SW 1271 (cell line): Measurements from ENCODE around the gene MPPED1.

ENCODE experiments used
- DNase-seq, 2 experiments: peaks; one replicate each; lab custom pipeline; 2025; lab: John Stamatoyannopoulos, UW

The MPPED1 gene

GRCh38 chr22:43498856-43499253 lies 87.0 kb downstream of the MPPED1 start:
- DNase-seq, result no peak

- DNase-seq, result no peak
These were observed 89.3 kb downstream of the MPPED1 start for GRCh38 chr22:43500792-43501785.

DNA sequence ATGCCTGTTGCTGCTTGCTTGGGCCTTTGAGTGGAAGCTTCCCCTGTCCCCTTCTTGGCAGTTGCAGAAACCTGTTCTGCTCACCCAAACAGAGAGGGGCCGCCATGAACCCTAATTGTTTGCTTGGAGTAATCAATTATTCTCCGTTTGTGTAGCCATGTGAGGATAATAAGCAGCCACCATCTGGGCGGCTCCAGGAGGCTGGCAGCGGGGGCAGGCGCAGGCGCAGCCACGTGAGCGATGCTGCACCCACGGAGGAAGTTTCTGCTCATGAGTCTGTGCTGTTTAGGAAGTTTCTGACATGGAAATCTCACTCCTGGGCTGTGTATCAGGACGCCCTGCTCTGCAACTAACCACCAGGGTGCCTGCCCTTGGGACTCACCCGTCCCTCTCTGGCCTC lies 90.1 kb downstream of the MPPED1 start:
- no peak for DNase-seq

DNA sequence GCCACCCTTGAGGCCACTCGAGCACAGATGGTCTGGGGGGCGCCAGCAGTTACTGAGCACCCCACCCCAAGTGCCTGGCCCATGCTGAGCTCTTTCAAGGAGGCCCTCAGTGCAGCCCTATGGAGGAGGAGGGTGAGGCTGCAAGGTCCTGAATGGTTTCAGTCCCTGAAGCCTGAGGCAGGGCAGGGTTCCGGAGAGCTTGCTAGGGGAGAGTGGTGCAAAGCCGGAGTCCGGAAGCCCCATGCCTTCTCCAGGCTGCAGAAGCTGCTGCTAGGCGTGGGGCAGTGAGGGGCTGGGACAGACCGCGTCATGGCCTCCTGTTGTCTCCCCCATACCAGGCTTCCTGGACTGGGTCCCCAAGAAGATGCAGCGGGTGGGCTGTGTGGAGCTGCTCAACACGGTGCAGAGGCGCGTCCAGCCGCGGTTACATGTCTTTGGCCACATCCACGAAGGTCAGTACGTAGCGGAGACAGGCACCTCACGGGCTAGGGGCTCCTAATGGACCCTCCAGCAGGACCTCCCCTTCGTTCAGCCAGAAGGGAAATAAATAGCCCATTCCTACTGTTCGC lies 90.6 kb downstream of the MPPED1 start:
- DNase-seq, result no peak

GRCh38 chr22:43504068-43504467 lies 92.3 kb downstream of the MPPED1 start:
- DNase-seq, result no peak

- no peak for DNase-seq
These were observed 93.0 kb downstream of the MPPED1 start for GRCh38 chr22:43504666-43505261.

GRCh38 chr22:43505423-43505822 lies 93.6 kb downstream of the MPPED1 start:
- no peak for DNase-seq

DNA sequence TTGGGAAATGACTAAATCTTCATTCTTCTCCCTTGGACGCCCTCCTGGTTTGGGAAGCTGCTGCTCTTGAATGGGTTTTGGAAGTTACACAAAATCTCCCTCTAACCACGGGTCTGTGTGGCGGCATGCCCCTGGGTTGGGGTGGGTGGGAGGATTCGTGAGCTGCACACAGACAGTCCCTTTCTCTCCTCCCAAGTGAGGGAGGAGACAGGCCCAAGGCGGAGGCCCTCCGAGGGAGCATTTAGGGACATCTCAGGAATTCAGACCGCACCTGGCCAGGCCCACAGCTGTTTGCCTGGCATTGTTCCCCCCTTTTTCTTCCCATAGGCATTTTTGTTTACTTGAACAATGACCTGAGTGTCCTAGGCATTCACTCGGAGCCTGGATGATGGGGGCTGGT lies 94.1 kb downstream of the MPPED1 start:
- no peak for DNase-seq

- DNase-seq, result no peak
These were observed 94.7 kb downstream of the MPPED1 start for GRCh38 chr22:43506487-43506886.

DNA sequence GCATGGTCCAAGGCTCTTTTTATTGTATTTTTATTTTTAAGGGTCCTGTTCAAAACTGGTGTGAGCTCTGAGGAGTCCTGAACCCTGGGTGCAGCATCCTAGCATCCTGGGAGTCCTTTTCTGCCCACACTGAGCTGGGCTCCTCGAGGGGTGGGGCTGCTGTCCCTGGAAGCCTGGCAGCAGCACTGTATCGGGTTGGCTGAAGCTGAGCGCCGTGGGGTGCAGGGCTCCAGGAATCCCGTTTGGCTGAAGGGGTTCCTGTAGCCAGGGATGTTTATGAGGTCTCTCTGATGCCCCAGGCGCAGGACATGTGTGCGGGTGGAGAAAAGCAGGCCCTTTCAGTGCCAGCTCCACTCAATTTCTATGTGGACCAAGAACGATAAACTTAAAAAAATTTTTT lies 95.4 kb downstream of the MPPED1 start:
- DNase-seq, result no peak

- DNase-seq, result no peak
These were observed 96.7 kb downstream of the MPPED1 start for GRCh38 chr22:43508489-43508888.

- DNase-seq, result no peak
These were observed 97.5 kb downstream of the MPPED1 start for GRCh38 chr22:43509337-43509736.

DNA sequence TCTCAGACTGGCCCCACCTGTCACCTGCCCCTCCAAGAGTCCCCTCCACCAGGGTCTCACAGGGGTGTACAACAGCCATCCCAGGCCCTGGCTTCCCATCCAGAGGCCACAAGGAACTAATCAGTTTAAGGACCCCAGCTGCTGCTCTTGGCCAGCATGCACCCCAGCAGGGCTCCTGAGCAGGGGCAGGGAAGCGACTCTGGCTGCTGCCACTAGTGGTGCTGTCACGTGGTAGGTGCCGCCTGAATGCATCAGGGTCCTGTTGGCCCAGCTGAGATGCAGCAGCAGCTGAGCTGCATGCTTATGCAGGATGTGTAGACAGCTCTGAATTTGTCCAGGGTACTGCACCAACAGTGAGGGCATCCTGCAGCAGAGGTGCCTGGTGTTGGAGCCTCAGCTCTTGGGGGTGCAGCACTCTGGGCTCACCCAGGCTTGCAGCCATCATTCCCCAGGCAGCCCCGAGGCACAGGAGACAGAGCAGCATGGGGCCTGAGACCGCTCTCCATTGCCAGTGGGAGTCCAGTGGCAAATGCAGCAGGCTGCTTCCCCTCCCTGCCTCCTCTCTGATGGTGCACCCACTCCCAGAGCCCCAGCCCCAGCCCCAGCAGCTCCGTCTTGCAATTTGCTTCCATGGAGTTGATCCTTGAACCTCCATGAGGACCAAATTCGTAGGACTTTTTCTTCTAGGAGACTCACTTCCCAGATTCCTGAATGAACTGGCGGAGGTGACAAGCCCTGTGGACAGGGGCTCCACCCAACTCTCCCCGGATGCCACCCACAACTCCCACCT lies 98.7 kb downstream of the MPPED1 start:
- DNase-seq, result no peak

DNA sequence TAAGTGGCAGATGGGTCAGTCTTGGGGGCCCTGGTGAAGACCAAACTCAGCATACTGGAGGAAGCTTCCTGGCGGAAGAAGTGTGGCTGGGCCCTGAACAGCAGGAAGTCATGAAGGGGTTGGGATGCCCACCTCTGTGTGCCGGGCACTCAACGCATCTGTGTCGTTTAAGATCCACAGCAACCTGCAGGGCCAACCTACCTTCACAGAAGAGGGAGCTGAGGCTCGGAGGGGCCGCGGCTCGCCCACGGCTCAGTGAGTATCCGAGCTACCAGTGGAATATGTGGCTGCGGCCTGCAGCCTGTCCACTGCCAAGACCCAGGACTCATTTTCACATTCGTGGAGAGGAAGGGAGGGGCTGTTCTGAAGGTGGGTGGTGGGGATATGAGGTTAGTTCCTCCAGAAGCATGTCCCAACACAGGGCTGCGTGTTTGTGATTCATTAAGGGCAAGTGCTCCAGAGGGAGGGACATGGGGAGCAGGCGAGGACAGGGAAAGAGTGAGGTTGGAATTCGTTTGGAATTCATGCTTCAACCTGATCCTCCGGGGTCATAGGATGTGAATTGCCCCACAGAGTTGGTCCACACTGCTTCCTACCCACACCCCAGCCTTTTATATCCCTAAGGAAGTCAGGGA lies 99.6 kb downstream of the MPPED1 start:
- DNase-seq, result no peak

DNA sequence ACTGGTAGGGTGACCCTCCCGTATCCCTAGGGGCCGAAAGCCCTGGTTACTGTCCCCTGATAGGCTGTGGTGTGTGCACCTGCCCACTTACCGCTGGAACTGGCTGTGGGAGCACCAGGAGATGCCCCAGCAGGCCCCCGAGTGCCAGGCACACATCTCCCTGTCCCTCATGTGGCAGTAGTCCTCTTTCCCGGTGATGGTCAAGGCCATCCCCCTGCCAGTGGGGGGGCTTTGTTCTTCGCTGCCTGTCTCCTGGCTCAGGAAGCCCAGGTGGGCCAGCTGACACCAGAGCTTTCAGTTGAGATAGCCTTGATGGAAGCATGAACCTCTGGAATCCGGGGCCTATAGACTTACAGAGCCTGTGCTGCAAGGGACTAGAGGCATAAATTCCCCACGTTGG lies 100.5 kb downstream of the MPPED1 start:
- DNase-seq, result no peak

DNA sequence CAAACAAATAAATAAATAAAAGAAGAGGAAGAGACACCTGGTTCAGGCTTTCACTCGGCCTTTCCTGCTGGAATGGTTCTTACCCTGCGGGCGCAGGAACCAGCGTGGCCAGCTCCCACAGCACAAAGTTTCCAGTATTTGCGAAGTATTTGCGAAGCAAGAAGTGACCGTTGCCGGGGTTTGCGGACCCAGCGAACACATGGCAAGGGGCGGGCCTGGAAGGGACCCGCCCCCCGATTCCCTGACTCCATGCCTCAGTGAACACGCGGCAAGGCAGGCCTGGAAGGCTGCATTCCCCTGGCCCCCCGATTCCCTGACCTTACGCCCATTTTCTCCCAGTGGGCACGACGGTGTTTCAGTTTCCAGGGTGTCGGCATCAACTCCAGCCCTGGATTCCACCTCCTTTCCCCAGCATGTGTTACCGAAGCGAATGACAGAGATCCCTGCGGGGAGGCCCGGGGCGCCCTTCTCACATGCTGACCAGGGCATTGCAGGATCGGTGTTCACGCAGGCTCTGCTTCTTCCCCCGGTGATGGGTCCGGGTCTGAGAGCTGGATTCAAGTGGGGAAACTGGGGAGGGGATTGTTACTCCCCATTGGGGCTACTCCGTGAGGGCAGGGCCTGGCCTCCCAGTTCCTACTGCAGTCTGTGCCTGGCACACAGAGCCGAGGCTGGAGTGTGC lies 102.8 kb downstream of the MPPED1 start:
- DNase-seq, result no peak

DNA sequence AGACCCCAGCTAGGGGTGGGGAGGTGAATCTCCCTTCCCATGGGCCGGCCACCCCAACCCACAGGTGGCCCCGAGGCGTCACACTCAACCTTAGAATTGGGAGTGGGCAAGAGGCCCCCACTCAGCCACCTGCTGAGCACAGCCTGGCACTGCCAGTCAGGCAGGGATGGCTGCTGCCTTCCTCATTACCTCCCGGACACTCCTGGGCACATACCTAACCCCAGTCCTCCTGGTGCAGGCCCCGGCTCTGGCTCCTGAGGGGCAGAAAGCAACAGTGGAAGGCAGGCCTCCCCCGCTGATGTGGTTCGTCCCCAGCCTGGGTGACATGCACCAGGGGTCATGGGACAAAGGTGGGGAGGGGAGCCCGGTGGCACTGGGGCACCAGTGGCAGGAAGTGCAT lies 103.6 kb downstream of the MPPED1 start:
- no peak for DNase-seq

DNA sequence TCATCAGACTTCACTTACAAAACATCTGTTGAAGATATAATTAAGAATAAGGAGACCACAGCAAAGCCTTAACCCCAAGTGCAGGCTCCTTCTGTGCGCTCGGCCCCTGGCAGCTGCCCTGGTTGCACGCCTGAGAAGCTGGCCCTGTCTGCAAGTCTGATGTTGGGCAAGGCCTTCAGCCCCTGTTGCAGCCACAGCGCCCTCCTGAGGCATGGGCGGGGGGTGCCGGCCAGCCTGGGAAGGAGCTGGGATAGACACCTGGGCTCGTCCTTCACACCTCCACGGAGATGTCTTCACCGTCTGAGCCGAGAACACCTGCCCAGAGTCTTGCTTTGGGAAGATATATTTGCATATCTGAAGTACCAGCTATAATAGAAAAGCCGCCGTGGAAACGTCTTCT lies 104.1 kb downstream of the MPPED1 start:
- no peak for DNase-seq

DNA sequence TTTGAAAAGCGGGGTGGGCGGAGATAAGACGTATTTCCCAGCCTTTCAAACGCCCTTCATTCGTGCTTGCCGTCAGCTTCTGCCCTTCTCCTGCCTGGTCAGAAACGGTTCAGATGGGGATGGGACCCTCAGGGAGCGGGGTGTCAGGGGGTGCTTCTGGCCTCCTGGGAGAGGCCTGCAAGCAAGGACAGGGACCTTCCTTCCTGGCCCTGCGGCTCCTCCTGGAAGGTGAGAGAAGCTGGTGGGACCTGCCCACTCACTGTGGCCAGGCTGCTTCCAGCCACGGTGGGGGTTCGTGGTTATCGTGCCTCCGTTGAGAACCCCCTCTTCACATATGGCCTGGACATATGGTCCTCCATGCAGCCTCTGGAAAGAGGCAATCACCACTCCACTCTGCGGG lies 104.6 kb downstream of the MPPED1 start:
- no peak for DNase-seq

DNA sequence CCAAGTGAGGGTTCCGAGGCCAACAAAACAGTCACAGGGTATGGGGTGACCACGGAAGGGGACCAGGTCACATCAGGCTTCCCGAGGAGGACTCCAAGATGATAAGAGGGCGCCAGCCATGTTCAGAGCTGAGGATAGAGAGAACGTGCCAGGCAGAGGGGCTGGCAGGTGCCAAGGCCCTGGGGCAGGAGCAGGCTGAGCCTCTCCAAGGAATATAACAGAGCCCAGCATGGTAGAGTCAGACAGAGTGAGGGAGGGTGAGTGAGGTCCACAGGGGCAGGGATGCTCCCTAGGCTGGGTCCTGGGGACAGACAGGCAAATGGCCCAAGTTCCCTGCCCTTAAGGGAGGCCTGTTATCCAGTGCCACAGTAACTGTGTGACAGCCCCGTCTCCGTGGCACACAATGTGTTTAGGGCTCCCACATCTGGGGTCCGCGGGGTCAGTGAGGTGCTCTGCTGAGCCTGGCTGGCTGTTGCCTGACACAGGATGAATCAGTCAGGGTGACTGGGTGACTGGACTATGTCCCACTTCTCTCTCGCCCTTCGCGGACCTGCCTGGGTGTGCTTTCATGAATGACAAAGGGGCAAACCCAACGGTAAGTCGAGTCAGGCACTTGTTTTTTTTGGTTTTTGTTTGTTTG lies 105.3 kb downstream of the MPPED1 start:
- DNase-seq, result no peak

DNA sequence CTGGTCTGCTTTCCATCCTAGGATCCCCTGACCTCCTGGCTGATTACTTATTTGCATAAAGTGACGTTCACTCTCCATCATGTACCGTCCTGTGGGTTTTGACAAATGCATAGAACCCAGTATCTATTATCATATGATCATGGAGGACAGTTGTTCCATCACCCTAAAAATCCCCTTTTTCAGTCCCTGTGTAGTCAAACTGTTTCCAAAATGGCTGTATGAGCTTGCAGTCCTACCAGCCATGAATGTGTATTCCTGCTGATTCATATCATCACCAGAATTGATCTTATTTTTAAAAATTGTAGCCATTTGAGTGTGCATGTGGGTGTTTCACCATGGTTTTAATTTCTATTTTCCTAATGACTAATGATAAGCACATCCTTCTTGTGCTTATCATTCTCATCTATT lies 108.8 kb downstream of the MPPED1 start:
- no peak for DNase-seq
